BLaER1 treated with 17β-estradiol and CSF1 and Interleukin-3, amounts not matched to agents 10 nM and 100 nM (cell line): Measurements from ENCODE around the gene STATH.

Source experiments
- H3K27ac ChIP-seq, 11 experiments: shearing (Covaris generic); formaldehyde crosslinking; 2 replicates each; pipeline ENCODE4 v1.8.1; 2022
- H3K27me3 ChIP-seq, 11 experiments: shearing (Covaris generic); formaldehyde crosslinking; 2 replicates each; pipeline ENCODE4 v1.8.1; 2022
- H3K36me3 ChIP-seq, 11 experiments: shearing (Covaris generic); formaldehyde crosslinking; 2 replicates each; pipeline ENCODE4 v1.8.1; 2022
- H3K4me1 ChIP-seq, 10 experiments: shearing (Covaris generic); formaldehyde crosslinking; 2 replicates each; pipeline ENCODE4 v1.8.1; 2022
- H3K4me2 ChIP-seq, 11 experiments: shearing (Covaris generic); formaldehyde crosslinking; 2 replicates each; pipeline ENCODE4 v1.8.1; 2022
- H3K4me3 ChIP-seq, 10 experiments: shearing (Covaris generic); formaldehyde crosslinking; 2 replicates each; pipeline ENCODE4 v1.8.1; 2022
- H3K9ac ChIP-seq, 11 experiments: shearing (Covaris generic); formaldehyde crosslinking; 2 replicates each; pipeline ENCODE4 v1.8.1; 2022
- H3K9me3 ChIP-seq, 11 experiments: shearing (Covaris generic); formaldehyde crosslinking; replicated peaks in 1 of 11; 2 replicates each; pipeline ENCODE4 v1.8.1; 2022
- H4K20me1 ChIP-seq, 11 experiments: shearing (Covaris generic); formaldehyde crosslinking; 2 replicates each; pipeline ENCODE4 v1.8.1; 2022
- Cebpa-rat ChIP-seq, 11 experiments: shearing (Covaris generic); IDR thresholded peaks; 2 replicates each; pipeline ENCODE4 v1.8.1; 2022

The STATH gene, protein sequence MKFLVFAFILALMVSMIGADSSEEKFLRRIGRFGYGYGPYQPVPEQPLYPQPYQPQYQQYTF

DNA sequence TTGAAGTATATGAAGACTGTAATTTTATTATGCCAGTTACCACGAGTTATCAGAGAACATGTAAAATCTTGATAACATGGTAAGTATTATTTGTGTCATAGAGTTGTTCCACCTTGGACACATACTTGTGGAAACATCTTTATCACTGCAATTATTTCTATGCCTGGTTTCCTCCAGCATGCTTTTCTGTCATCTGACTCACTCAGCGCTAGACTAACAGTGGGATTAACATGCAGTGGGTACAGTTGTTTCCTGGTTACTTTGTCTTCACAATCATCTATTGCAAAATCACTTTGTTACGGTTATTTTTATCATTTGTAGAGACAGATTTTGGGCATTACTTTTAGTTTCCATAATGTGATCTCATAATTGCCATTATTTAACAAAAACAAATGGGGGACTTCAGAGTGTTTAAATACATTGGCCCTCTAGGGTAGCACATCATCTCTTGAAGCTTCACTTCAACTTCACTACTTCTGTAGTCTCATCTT lies at the start of gene STATH:
Gene STATH, plus strand, starts transcription at position 441 of the 491 bp plus-strand sequence. CDS start 2,472 bp downstream, outside the sequence.
- Histone ChIP-seq H3K36me3 (no peaks in the 10 kb centered on the region), H3K4me1 (no peaks in the 10 kb centered on the region)

GRCh38 chr4:69951602-69952001 lies 44.2 kb upstream of the STATH start:
- H3K27ac ChIP-seq, result no peak overlapping the region
- H4K20me1 ChIP-seq, result no peaks in the 10 kb centered on the region
- H3K9ac ChIP-seq, result no peak overlapping the region
- H3K4me2 ChIP-seq, result no peak overlapping the region
- no peaks in the 10 kb centered on the region for H3K4me1 ChIP-seq
- H3K9me3 ChIP-seq, result no peaks in the 10 kb centered on the region
- H3K27me3 ChIP-seq, result no peaks in the 10 kb centered on the region
- no peaks in the 10 kb centered on the region for H3K36me3 ChIP-seq
- no peak for TF ChIP-seq Cebpa-rat (IDR thresholded peaks at IDR 0.05)
- H3K4me3 ChIP-seq, result no peak overlapping the region

More for the DNA sequence above, at the start of gene STATH:
- TF ChIP-seq Cebpa-rat (IDR thresholded peaks at IDR 0.05), result no peak
- no peak within 1 kb of the TSS for H3K4me3 ChIP-seq
- no peaks in the 10 kb centered on the region for H3K9me3 ChIP-seq
- H4K20me1 ChIP-seq, result no peaks in the 10 kb centered on the region
- H3K27ac ChIP-seq, result no peak within 1 kb of the TSS
- H3K4me2 ChIP-seq, result no peak within 1 kb of the TSS; a peak in 1 of 22 replicates
- H3K27me3 ChIP-seq, result no peaks in the 10 kb centered on the region
- H3K9ac ChIP-seq, result no peak within 1 kb of the TSS

- no peaks in the 10 kb centered on the region for H3K36me3 ChIP-seq
- no peaks in the 10 kb centered on the region for H3K4me1 ChIP-seq
- no peak overlapping the region for H3K4me2 ChIP-seq
- H3K9ac ChIP-seq, result no peak overlapping the region
- H3K27me3 ChIP-seq, result no peaks in the 10 kb centered on the region
- no peak overlapping the region for H3K4me3 ChIP-seq
- no peaks in the 10 kb centered on the region; a peak in 1 of 22 replicates for H3K9me3 ChIP-seq
- H3K27ac ChIP-seq, result no peak overlapping the region
- no peak for TF ChIP-seq Cebpa-rat (IDR thresholded peaks at IDR 0.05)
- H4K20me1 ChIP-seq, result no peaks in the 10 kb centered on the region
Observed at GRCh38 chr4:69957209-69957608, 38.6 kb upstream of the STATH start.

DNA sequence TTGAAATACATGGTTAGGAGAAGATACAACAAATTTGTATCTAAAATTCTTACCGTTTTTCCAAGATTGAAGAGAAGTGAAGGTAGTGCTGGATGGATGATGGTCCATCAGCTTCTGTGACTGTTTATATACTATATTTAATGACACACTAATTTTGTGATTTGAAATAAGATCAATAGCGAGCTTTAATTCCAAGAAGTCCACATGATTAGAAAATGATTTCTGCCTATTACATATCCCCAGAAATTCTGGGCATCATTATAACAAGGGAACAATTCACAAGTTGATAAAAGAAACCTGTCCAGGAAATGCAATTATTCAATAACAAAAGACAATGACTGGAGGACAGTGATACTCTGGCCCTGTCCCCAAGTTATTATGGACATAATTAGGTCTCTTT lies 30.1 kb upstream of the STATH start, which contains the start of gene CSN2:
Gene CSN2, minus strand, starts transcription at position 101 of the 400 bp plus-strand sequence. CDS start 4,733 bp downstream, outside the sequence.
- no peak for TF ChIP-seq Cebpa-rat (IDR thresholded peaks at IDR 0.05)

DNA sequence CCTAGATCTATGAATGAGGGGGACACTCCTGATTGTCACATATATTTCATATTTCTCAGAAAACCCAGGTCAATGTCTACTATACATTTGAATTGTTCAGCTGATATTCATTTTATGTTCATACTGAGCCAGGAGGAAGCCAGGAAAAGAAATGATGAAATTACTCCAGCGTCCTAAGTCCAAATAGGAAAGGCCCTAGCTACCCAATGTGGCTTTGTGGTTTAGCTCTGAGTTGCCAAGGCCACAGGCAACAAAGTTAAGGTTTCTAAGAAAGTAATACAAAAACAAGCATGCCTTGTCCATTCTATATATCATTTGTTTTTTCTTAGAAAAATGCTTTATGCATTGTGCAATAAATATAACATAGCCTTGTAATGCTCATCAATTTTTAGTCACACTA lies 25.7 kb upstream of the STATH start:
- H3K9ac ChIP-seq, result no peak overlapping the region
- no peak for TF ChIP-seq Cebpa-rat (IDR thresholded peaks at IDR 0.05)
- H3K36me3 ChIP-seq, result no peaks in the 10 kb centered on the region
- H3K4me2 ChIP-seq, result no peak overlapping the region
- H3K27ac ChIP-seq, result no peak overlapping the region
- H4K20me1 ChIP-seq, result no peaks in the 10 kb centered on the region
- peaks cover 0 to 5% (median 0%) of the 10 kb centered on the region in 10 experiments; a peak in 1 of 20 replicates for H3K4me1 ChIP-seq
- no peaks in the 10 kb centered on the region for H3K9me3 ChIP-seq
- no peak overlapping the region for H3K4me3 ChIP-seq
- no peaks in the 10 kb centered on the region for H3K27me3 ChIP-seq

More for the DNA sequence above, 30.1 kb upstream of the STATH start, which contains the start of gene CSN2:
- Histone ChIP-seq H3K27ac (no peak within 1 kb of the TSS), H3K9ac (no peak within 1 kb of the TSS), H3K36me3 (no peaks in the 10 kb centered on the region), H3K9me3 (no peaks in the 10 kb centered on the region; a peak in 1 of 22 replicates), H3K4me3 (no peak within 1 kb of the TSS), H3K4me1 (peaks cover 0 to 5% (median 0%) of the 10 kb centered on the region in 10 experiments; a peak in 1 of 20 replicates), H3K4me2 (no peak within 1 kb of the TSS), H4K20me1 (no peaks in the 10 kb centered on the region), H3K27me3 (no peaks in the 10 kb centered on the region)

DNA sequence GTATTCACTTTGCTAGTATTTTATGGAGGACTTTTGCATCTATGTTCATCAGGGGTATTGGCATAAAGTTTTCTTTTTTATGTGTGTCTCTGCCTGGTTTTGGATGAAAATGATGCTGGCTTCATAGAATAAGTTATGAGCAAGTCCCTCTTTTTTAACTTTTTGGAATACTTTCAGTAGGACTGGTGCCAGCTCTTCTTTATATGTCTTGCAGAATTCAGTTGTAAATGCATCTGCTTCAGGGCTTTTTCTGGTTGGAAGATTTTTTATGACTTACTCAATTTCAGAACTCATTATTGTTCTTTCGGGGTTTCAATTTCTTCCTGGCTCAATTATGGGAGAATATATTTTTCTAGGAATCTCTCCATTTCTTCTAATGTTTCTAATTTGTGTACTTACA lies 21.1 kb upstream of the STATH start:
- no peaks in the 10 kb centered on the region for H3K27me3 ChIP-seq
- H3K4me1 ChIP-seq, result peaks cover 0 to 5% (median 0%) of the 10 kb centered on the region in 10 experiments; a peak in 1 of 20 replicates
- H3K9me3 ChIP-seq, result no peaks in the 10 kb centered on the region
- no peak overlapping the region for H3K27ac ChIP-seq
- no peak for TF ChIP-seq Cebpa-rat (IDR thresholded peaks at IDR 0.05)
- H3K4me3 ChIP-seq, result no peak overlapping the region
- no peaks in the 10 kb centered on the region for H3K36me3 ChIP-seq
- no peaks in the 10 kb centered on the region for H4K20me1 ChIP-seq
- H3K9ac ChIP-seq, result no peak overlapping the region
- no peak overlapping the region for H3K4me2 ChIP-seq

- Histone ChIP-seq H3K4me2 (no peak overlapping the region), H3K36me3 (no peaks in the 10 kb centered on the region), H3K4me3 (no peak overlapping the region), H3K9ac (no peak overlapping the region), H3K27me3 (no peaks in the 10 kb centered on the region), H3K9me3 (no peaks in the 10 kb centered on the region), H3K4me1 (no peaks in the 10 kb centered on the region), H4K20me1 (no peaks in the 10 kb centered on the region), H3K27ac (no peak overlapping the region)
- no peak for TF ChIP-seq Cebpa-rat (IDR thresholded peaks at IDR 0.05)
Observed at GRCh38 chr4:69977582-69977981, 18.2 kb upstream of the STATH start.

DNA sequence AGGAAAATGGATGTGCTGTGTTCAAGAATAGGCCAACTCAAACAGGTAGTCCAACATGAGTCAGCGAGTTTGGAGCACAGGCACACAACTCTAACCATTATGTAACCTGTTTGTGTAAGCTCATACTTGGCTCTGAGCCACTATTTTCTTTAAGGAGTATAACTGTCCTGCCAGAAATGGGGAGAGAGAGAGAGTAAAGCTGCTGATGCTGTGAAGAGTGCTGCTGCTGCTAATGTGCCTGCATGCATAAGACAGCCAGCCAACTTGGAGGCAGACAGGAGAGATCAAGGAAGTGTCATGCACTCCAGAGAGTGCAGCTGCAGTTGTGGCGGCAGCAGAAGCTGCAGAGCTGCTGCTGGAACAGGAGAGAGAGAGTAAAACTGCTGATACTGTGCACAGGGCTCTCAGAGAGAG lies 11.7 kb upstream of the STATH start:
- no peak for TF ChIP-seq Cebpa-rat (IDR thresholded peaks at IDR 0.05)
- Histone ChIP-seq H3K4me3 (no peak overlapping the region), H3K4me2 (no peak overlapping the region), H3K27me3 (no peaks in the 10 kb centered on the region), H3K36me3 (no peaks in the 10 kb centered on the region), H3K9ac (no peak overlapping the region), H3K27ac (no peak overlapping the region), H4K20me1 (no peaks in the 10 kb centered on the region), H3K4me1 (no peaks in the 10 kb centered on the region), H3K9me3 (no peaks in the 10 kb centered on the region)

GRCh38 chr4:69986663-69987062 lies 9.1 kb upstream of the STATH start:
- Histone ChIP-seq H4K20me1 (no peaks in the 10 kb centered on the region), H3K4me1 (no peaks in the 10 kb centered on the region), H3K4me2 (no peak overlapping the region), H3K27ac (no peak overlapping the region), H3K27me3 (no peaks in the 10 kb centered on the region), H3K9ac (no peak overlapping the region), H3K9me3 (no peaks in the 10 kb centered on the region), H3K4me3 (no peak overlapping the region), H3K36me3 (no peaks in the 10 kb centered on the region)
- no peak for TF ChIP-seq Cebpa-rat (IDR thresholded peaks at IDR 0.05)

- H3K4me3 ChIP-seq, result no peak overlapping the region
- no peak overlapping the region for H3K4me2 ChIP-seq
- H3K4me1 ChIP-seq, result no peaks in the 10 kb centered on the region
- no peaks in the 10 kb centered on the region for H3K9me3 ChIP-seq
- H3K9ac ChIP-seq, result no peak overlapping the region
- TF ChIP-seq Cebpa-rat (IDR thresholded peaks at IDR 0.05), result no peak
- no peaks in the 10 kb centered on the region for H3K27me3 ChIP-seq
- H3K27ac ChIP-seq, result no peak overlapping the region
- no peaks in the 10 kb centered on the region for H3K36me3 ChIP-seq
- no peaks in the 10 kb centered on the region for H4K20me1 ChIP-seq
Observed at GRCh38 chr4:69991016-69991415, 4.8 kb upstream of the STATH start.
